A549 (cell line): Measurements from ENCODE around the gene CSNK1D. TPM values are rescaled to one million over a fixed set of nuclear protein-coding genes. Genes with fewer than 3 reads are reported as not detected.

Source experiments
- ATAC-seq, 2 experiments: fragments of 200-7000 bp in 1 of 2; fragments of >200 bp in 1 of 2; cut with Nextera tagmentation in 1 of 2; cut with Tn5 transposase in 1 of 2; 3 replicates each; pipeline versions ENCODE4 v1.8.0 to v1.9.1; 2018 to 2020; ENCODE audit warnings: mild to moderate bottlenecking in 1 of 2, moderate library complexity in 1 of 2
- CTCF ChIA-PET: fragments of 300-600 bp; sonication (Branson Sonifier 250); formaldehyde crosslinking; extraction: SDS; loops from one replicate; lab custom pipeline; 2021; ENCODE audit warnings: antibody characterized with exemption, inconsistent platforms; lab: Yijun Ruan, JAX
- POLR2A ChIA-PET: fragments of 350-600 bp; formaldehyde crosslinking; extraction: SDS; loops from one replicate; lab custom pipeline; 2021; ENCODE audit warnings: antibody characterized with exemption, inconsistent platforms; lab: Yijun Ruan, JAX
- DNase-seq, 2 experiments: peaks; one replicate each; pipeline versions ENCODE4 v3.0.0 to v3.0.0-alpha.2; 2011 to 2016; ENCODE audit warnings: low read depth in 1 of 2, low spot score in 1 of 2
- FAIRE-seq: peaks from 2 replicates; lab custom pipeline; 2011; peaks lifted over from hg19 to GRCh38; lab: Jason Lieb, UNC
- H3K27ac ChIP-seq, 2 experiments: fragments of >200 bp; sonication (Bioruptor Twin); formaldehyde crosslinking; 3 replicates each; pipeline ENCODE4 v1.5.1; 2016 to 2017
- H3K4me1 ChIP-seq: fragments of >200 bp; sonication (Bioruptor Twin); formaldehyde crosslinking; 3 replicates; pipeline ENCODE4 v1.6.1; 2016
- H3K4me2 ChIP-seq: fragments of >200 bp; sonication (Bioruptor Twin); formaldehyde crosslinking; 3 replicates; pipeline ENCODE4 v1.6.1; 2016
- H3K4me3 ChIP-seq: fragments of >200 bp; sonication (Bioruptor Twin); formaldehyde crosslinking; 3 replicates; pipeline ENCODE4 v1.5.1; 2016
- H3K9me3 ChIP-seq: fragments of >200 bp; sonication (Bioruptor Twin); formaldehyde crosslinking; 3 replicates; pipeline ENCODE4 v1.6.1; 2016
- ATOH8 ChIP-seq: fragments of 250-450 bp; sonication (Bioruptor Pico); IDR thresholded peaks from 2 replicates; pipeline ENCODE4 v1.5.0; 2020; ENCODE audit warnings: low read depth, mild to moderate bottlenecking, moderate library complexity
- BCL3 ChIP-seq: fragments of >200 bp; sonication (Bioruptor Twin); formaldehyde crosslinking; IDR thresholded peaks from 3 replicates; pipeline ENCODE4 v1.6.1; 2016
- BHLHE40 ChIP-seq: IDR thresholded peaks from 2 replicates; pipeline ENCODE4 v1.6.1; 2012; ENCODE audit warnings: low read depth, low read length, inconsistent platforms
- CBX8 ChIP-seq: fragments of 200-600 bp; sonication (generic); IDR thresholded peaks from 2 replicates; pipeline ENCODE4 v1.6.1; 2016
- E2F6 ChIP-seq: IDR thresholded peaks from 2 replicates; pipeline ENCODE4 v1.6.1; 2012; ENCODE audit warnings: low read depth, borderline replicate concordance
- EP300 ChIP-seq, 2 experiments: fragments of >200 bp; sonication (Bioruptor Twin); formaldehyde crosslinking; IDR thresholded peaks; 2 replicates in 1 of 2; 3 replicates in 1 of 2; pipeline ENCODE4 v1.6.1; 2016 to 2017
- ESRRA ChIP-seq: fragments of 150-350 bp; IDR thresholded peaks from 2 replicates; pipeline ENCODE4 v1.6.1; 2014; ENCODE audit warnings: mild to moderate bottlenecking, low read length, borderline replicate concordance
- HDAC2 ChIP-seq: fragments of 200-600 bp; sonication (generic); IDR thresholded peaks from 2 replicates; pipeline ENCODE4 v1.6.1; 2016
- HEYL ChIP-seq: fragments of 250-450 bp; sonication (Bioruptor Pico); IDR thresholded peaks from 2 replicates; pipeline ENCODE4 v1.8.0; 2021; ENCODE audit warnings: mild to moderate bottlenecking, moderate library complexity
- HOXA7 ChIP-seq: fragments of 250-450 bp; sonication (Bioruptor Pico); IDR thresholded peaks from 2 replicates; pipeline ENCODE4 v1.5.0; 2020; ENCODE audit warnings: mild to moderate bottlenecking, moderate library complexity
- HOXB13 ChIP-seq: fragments of 250-450 bp; sonication (Bioruptor Pico); IDR thresholded peaks from 2 replicates; pipeline ENCODE4 v1.5.0; 2020; ENCODE audit warnings: low read depth, mild to moderate bottlenecking, moderate library complexity
- HOXB5 ChIP-seq: fragments of 250-450 bp; sonication (Bioruptor Pico); IDR thresholded peaks from 2 replicates; pipeline ENCODE4 v1.5.0; 2020; ENCODE audit warnings: mild to moderate bottlenecking, moderate library complexity
- JUN ChIP-seq, 2 experiments: fragments of >200 bp; sonication (Bioruptor Twin); formaldehyde crosslinking; IDR thresholded peaks; 2 replicates in 1 of 2; 3 replicates in 1 of 2; pipeline ENCODE4 v1.6.1; 2016 to 2017
- KDM5A ChIP-seq: fragments of 200-600 bp; sonication (generic); IDR thresholded peaks from 2 replicates; pipeline ENCODE4 v1.6.1; 2016; ENCODE audit warnings: antibody characterized with exemption, mild to moderate bottlenecking
- MAX ChIP-seq: IDR thresholded peaks from 2 replicates; pipeline ENCODE4 v1.6.1; 2012
- MAZ ChIP-seq: fragments of 150-350 bp; IDR thresholded peaks from 2 replicates; pipeline ENCODE4 v1.6.1; 2014; ENCODE audit warnings: antibody characterized with exemption, low read depth, low read length, borderline replicate concordance
- NR3C1 ChIP-seq: fragments of >200 bp; sonication (Bioruptor Twin); formaldehyde crosslinking; IDR thresholded peaks from 3 replicates; pipeline ENCODE4 v1.6.1; 2017
- PBX3 ChIP-seq: IDR thresholded peaks from 2 replicates; pipeline ENCODE4 v1.6.1; 2012
- PHF8 ChIP-seq: fragments of 200-600 bp; sonication (generic); IDR thresholded peaks from 2 replicates; pipeline ENCODE4 v1.6.1; 2016; ENCODE audit warnings: low read depth, mild to moderate bottlenecking, antibody characterized with exemption, moderate library complexity, borderline replicate concordance
- POLR2AphosphoS2 ChIP-seq: conservative IDR thresholded peaks from 2 replicates; pipeline ENCODE4 v1.6.1; 2012; ENCODE audit warnings: low read length, improper control_type of control experiment, inconsistent platforms
- RCOR1 ChIP-seq: fragments of 150-350 bp; IDR thresholded peaks from 2 replicates; pipeline ENCODE4 v1.6.1; 2014; ENCODE audit warnings: antibody characterized with exemption, low read length, low read depth
- SMC3 ChIP-seq: fragments of >200 bp; sonication (Bioruptor Twin); formaldehyde crosslinking; IDR thresholded peaks from 3 replicates; pipeline ENCODE4 v1.6.1; 2018; ENCODE audit warnings: inconsistent platforms
- SREBF2 ChIP-seq: fragments of 450-650 bp; IDR thresholded peaks from 2 replicates; pipeline ENCODE4 v1.6.1; 2014; ENCODE audit warnings: mild to moderate bottlenecking, moderate library complexity
- TFCP2L1 ChIP-seq: fragments of 250-450 bp; sonication (Bioruptor Pico); IDR thresholded peaks from 2 replicates; pipeline ENCODE4 v1.5.0; 2021; ENCODE audit warnings: mild to moderate bottlenecking
- USF2 ChIP-seq: fragments of 450-650 bp; IDR thresholded peaks from 2 replicates; pipeline ENCODE4 v1.6.1; 2014; ENCODE audit warnings: antibody characterized with exemption
- ZC3H11A ChIP-seq: fragments of 450-650 bp; IDR thresholded peaks from 2 replicates; pipeline ENCODE4 v1.6.1; 2014; ENCODE audit warnings: antibody characterized with exemption, mild to moderate bottlenecking
- ZFP36 ChIP-seq: fragments of 450-650 bp; IDR thresholded peaks from 2 replicates; pipeline ENCODE4 v1.6.1; 2014; ENCODE audit warnings: borderline replicate concordance; ENCODE audit not compliant: partially characterized antibody
- WGBS: methylation state at CpG from one replicate; pipeline ENCODE4 v1.1.6; 2017; ENCODE audit errors: missing lambda C conversion rate; 5-methylcytosine and 5-hydroxymethylcytosine counted together
- polyA plus RNA-seq, 4 experiments: library from polyadenylated mRNA; depleted of rRNA in 3 of 4; stranded (reverse); fragments of >200 nt; fragmentation: RNase III in 1 of 4; extraction: RNeasy Plus Mini Kit Qiagen cat#74134 plus additional on column Dnase treatment in 1 of 4; gene quantifications; 2 replicates in 3 of 4; 3 replicates in 1 of 4; pipeline ENCODE4 v1.2.3, GENCODE V29; 2011 to 2017

CSNK1D gene
- polyA plus RNA-seq, 2 of the 4 experiments (the other 2 are of a cell fraction) = 130 to 163 TPM

- H3K4me3 ChIP-seq = peak overlapping the region; percentile 97
- ChIA-PET CTCF (interaction anchor here (0.9 to 2.5 kb wide), 11 partner anchors 9 to 39 kb away, joined by 3 to 19 read pairs (median 3); no protein-coding TSS in a partner anchor), POLR2A (interaction anchor here (0.9 to 3.0 kb wide), 7 partner anchors 9 to 33 kb away, joined by 3 to 17 read pairs (median 7); no protein-coding TSS in a partner anchor)
- no peaks in the 10 kb centered on the region for H3K9me3 ChIP-seq
- no peak for TF ChIP-seq HDAC2
- no peak for TF ChIP-seq HEYL (CRISPR knock-in tag)
- TF ChIP-seq HOXB5 (CRISPR knock-in tag) = no peak
- no peak for TF ChIP-seq JUN (IDR thresholded peaks at IDR 0.05)
- no peak for TF ChIP-seq ZFP36
- TF ChIP-seq SREBF2 = no peak
- no peak for TF ChIP-seq SMC3
- 72% methylated on average over 27 of the region's 27 CpGs for WGBS
- H3K27ac ChIP-seq = peak overlapping the region; percentile 99 to 100
- no peak for FAIRE-seq
- no peak for ATAC-seq
- H3K4me2 ChIP-seq = peak overlapping the region; percentile 88
- H3K4me1 ChIP-seq = peaks cover 39% of the 10 kb centered on the region
- no peak for DNase-seq
These were observed 877 bp upstream of the CSNK1D start for GRCh38 chr17:82274134-82275020.

GRCh38 chr17:82272495-82273326 lies 789 bp downstream of the CSNK1D start:
- ChIA-PET CTCF (interaction anchor here (1.7 to 2.5 kb wide), 2 partner anchors 11 to 28 kb away, joined by 6 to 11 read pairs; no protein-coding TSS in a partner anchor), POLR2A (interaction anchor here (0.7 to 3.0 kb wide), 8 partner anchors 8 to 67 kb away, joined by 3 to 17 read pairs (median 6); no protein-coding TSS in a partner anchor)
- WGBS = 3% methylated on average over 21 of the region's 57 CpGs
- peaks cover 55% of the 10 kb centered on the region for H3K4me1 ChIP-seq
- ATAC-seq (peak; percentile 0 to 11; a peak in 3 of 6 replicates), FAIRE-seq (no peak), DNase-seq (peak in 1 of 2 experiments; percentile 59)
- H3K4me2 ChIP-seq = peak overlapping the region; percentile 88
- no peak for TF ChIP-seq ESRRA
- TF ChIP-seq BHLHE40 = no peak
- no peak for TF ChIP-seq USF2
- TF ChIP-seq EP300 (IDR thresholded peaks at IDR 0.05) = peak in 1 of 2 experiments; percentile 27; a peak in 1 of 5 replicates
- no peak for TF ChIP-seq BCL3
- peak; percentile 61; the same call in 1 of the 2 replicates for TF ChIP-seq PHF8
- TF ChIP-seq HOXB13 (CRISPR knock-in tag) = no peak
- no peak for TF ChIP-seq NR3C1
- TF ChIP-seq ZC3H11A = no peak
- no peak for TF ChIP-seq MAZ
- TF ChIP-seq HEYL (CRISPR knock-in tag) = no peak
- peak; percentile 53; the same call in 1 of the 2 replicates for TF ChIP-seq PBX3
- no peak for TF ChIP-seq RCOR1
- 0 out of 2 replicates have a peak, but pooled peaks have one; percentile 39 for TF ChIP-seq POLR2AphosphoS2
- no peak for TF ChIP-seq E2F6
- peak; percentile 82; the same call in 1 of the 2 replicates for TF ChIP-seq HOXA7 (CRISPR knock-in tag)
- TF ChIP-seq MAX = no peak; the same call in 1 of the 2 replicates
- no peak for TF ChIP-seq CBX8
- TF ChIP-seq ATOH8 (CRISPR knock-in tag) = no peak
- no peak for TF ChIP-seq KDM5A
- TF ChIP-seq TFCP2L1 (CRISPR knock-in tag) = 0 out of 2 replicates have a peak, but pooled peaks have one; percentile 70
- no peak for TF ChIP-seq SREBF2
- H3K9me3 ChIP-seq = no peaks in the 10 kb centered on the region
- peak overlapping the region; percentile 97 for H3K4me3 ChIP-seq
- peak overlapping the region; percentile 99 to 100 for H3K27ac ChIP-seq
